T-cell (primary cell): ENCODE data around the gene TCEA3. TPM values are rescaled to one million over a fixed set of nuclear protein-coding genes. Genes with fewer than 3 reads are reported as not detected.
A peak's percentile ranks its signal among the peaks of the same experiment; 100 is the strongest.

Experiments
- ATAC-seq, 4 experiments: fragments of 200-7000 bp in 3 of 4; fragments of 150-1000 bp in 1 of 4; cut with Tn5 transposase; replicated peaks in 1 of 4; 1 replicate in 3 of 4; 2 replicates in 1 of 4; pipeline ENCODE4 v1.10.0; 2021; ENCODE audit warnings: moderate library complexity in 3 of 4, mild to moderate bottlenecking in 2 of 4, moderate number of reproducible peaks in 1 of 4
- CTCF ChIA-PET, 2 donors: fragments of 300-600 bp; sonication (Branson Sonifier 250); formaldehyde crosslinking; loops; one replicate each; lab custom pipeline; 2022; ENCODE audit warnings: antibody characterized with exemption in 2 of 2; lab: Charles Lee
- POLR2A ChIA-PET, 2 donors: fragments of 300-600 bp; sonication (Branson Sonifier 250); formaldehyde crosslinking; loops; one replicate each; lab custom pipeline; 2022; ENCODE audit warnings: antibody characterized with exemption in 2 of 2; lab: Charles Lee
- DNase-seq, 35 experiments: peaks; one replicate each; pipeline versions ENCODE4 v3.0.0 to v3.0.0-alpha.2; 2013 to 2023
- H3K27ac ChIP-seq: one replicate; pipeline ENCODE4 v1.5.1; 2013; ENCODE audit warnings: low read length
- H3K27me3 ChIP-seq, 2 experiments: replicated peaks in 1 of 2; 1 replicate in 1 of 2; 2 replicates in 1 of 2; pipeline versions ENCODE4 v1.6.1 to v1.7.0; 2013; ENCODE audit warnings: low read length in 1 of 2, mixed read lengths in 1 of 2; ENCODE audit not compliant: control insufficient read depth in 2 of 2, insufficient read depth in 2 of 2; ENCODE audit errors: extremely low read depth in 1 of 2
- H3K36me3 ChIP-seq, 2 donors: 1 replicate in 1 of 2; 2 replicates in 1 of 2; pipeline versions ENCODE4 v1.6.1 to v1.7.0; 2013; ENCODE audit warnings: low read length in 1 of 2; ENCODE audit not compliant: control insufficient read depth in 2 of 2, insufficient read depth in 1 of 2; ENCODE audit errors: extremely low read depth in 1 of 2
- H3K4me1 ChIP-seq, 2 experiments: 1 replicate in 1 of 2; 2 replicates in 1 of 2; pipeline versions ENCODE4 v1.6.1 to v1.7.0; 2013; ENCODE audit warnings: low read length in 2 of 2, mixed read lengths in 1 of 2; ENCODE audit not compliant: insufficient read depth in 2 of 2, control insufficient read depth in 1 of 2; ENCODE audit errors: extremely low read depth in 1 of 2
- H3K4me3 ChIP-seq, 2 donors: 1 replicate in 1 of 2; 2 replicates in 1 of 2; pipeline versions ENCODE4 v1.5.1 to v1.7.0; 2013; ENCODE audit warnings: mild to moderate bottlenecking in 2 of 2, low read length in 1 of 2, moderate library complexity in 1 of 2; ENCODE audit not compliant: control insufficient read depth in 1 of 2; ENCODE audit errors: extremely low read depth in 1 of 2
- H3K9me3 ChIP-seq: 2 replicates; pipeline ENCODE4 v1.7.0; 2013
- H3K27ac Mint-ChIP-seq, 2 donors: one replicate each; pipeline ENCODE4 v1.8.0; 2020 to 2021; ENCODE audit warnings: mild to moderate bottlenecking in 2 of 2, mixed read lengths in 2 of 2
- H3K27me3 Mint-ChIP-seq, 2 donors: one replicate each; pipeline ENCODE4 v1.8.0; 2021 to 2022; ENCODE audit warnings: mixed read lengths in 2 of 2
- H3K36me3 Mint-ChIP-seq: one replicate; pipeline ENCODE4 v1.8.0; 2021; ENCODE audit warnings: mixed read lengths
- H3K4me1 Mint-ChIP-seq, 3 donors: one replicate each; pipeline ENCODE4 v1.8.0; 2020 to 2022; ENCODE audit warnings: mixed read lengths in 3 of 3, mild to moderate bottlenecking in 1 of 3
- H3K4me3 Mint-ChIP-seq, 3 donors: one replicate each; pipeline ENCODE4 v1.8.0; 2020 to 2022; ENCODE audit warnings: mild to moderate bottlenecking in 3 of 3, mixed read lengths in 3 of 3, moderate library complexity in 3 of 3
- H3K9me3 Mint-ChIP-seq, 3 donors: one replicate each; pipeline ENCODE4 v1.8.0; 2020 to 2022; ENCODE audit warnings: mixed read lengths in 3 of 3
- WGBS: methylation state at CpG from one replicate; pipeline ENCODE4 v1.1.5; 2013; ENCODE audit warnings: missing lambda C conversion rate; ENCODE audit not compliant: insufficient coverage; 5-methylcytosine and 5-hydroxymethylcytosine counted together
- total RNA-seq, 35 experiments: library from RNA in 6 of 35; stranded (reverse) in 6 of 35; fragments of 120-200 nt in 1 of 35; gene quantifications; one replicate each; pipeline versions ENCODE4 v1.2.1 to v1.2.4 and lab custom pipeline; 2013 to 2026

The TCEA3 gene
- total RNA-seq, 5 donors from 2014 or later (not counting 1 experiment from before 2014, with no cell fraction given): 16.1 to 39.9 (median 32.4) TPM

DNA sequence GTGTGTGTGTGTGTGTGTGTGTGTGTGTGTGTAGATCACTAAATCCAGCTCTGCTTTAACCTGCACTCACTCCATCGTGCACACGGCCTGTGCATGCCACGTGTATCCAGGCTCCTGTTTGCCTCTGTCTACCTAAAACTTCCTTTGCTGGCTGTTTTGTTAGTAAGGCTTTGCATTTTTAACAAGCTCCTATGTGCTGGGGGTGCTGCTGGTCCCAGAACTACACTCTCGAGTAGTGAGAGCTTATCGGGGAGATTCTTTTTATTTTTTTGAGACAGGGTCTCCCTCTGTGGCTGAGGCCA lies 596 bp upstream of the TCEA3 start:
- no peaks in the 10 kb centered on the region for H3K9me3 Mint-ChIP-seq
- ChIA-PET CTCF (interaction anchor here in 1 of 2 donors (0.5 to 0.6 kb wide), 2 partner anchors 49 to 59 kb away, joined by 3 to 4 read pairs; no protein-coding TSS in a partner anchor), POLR2A (no interaction called here)
- peak overlapping the region in 1 of 2 donors; percentile 69 for H3K27ac Mint-ChIP-seq
- no peaks in the 10 kb centered on the region for H3K36me3 Mint-ChIP-seq
- Histone ChIP-seq H3K27ac (no peak overlapping the region), H3K27me3 (peaks cover 0 to 40% of the 10 kb centered on the region in 2 experiments), H3K4me3 (peak overlapping the region; percentile 39 to 57), H3K36me3 (no peaks in the 10 kb centered on the region), H3K4me1 (peaks cover 19 to 35% of the 10 kb centered on the region in 2 experiments), H3K9me3 (no peaks in the 10 kb centered on the region)
- H3K4me1 Mint-ChIP-seq: peaks cover 28 to 33% (median 30%) of the 10 kb centered on the region in 3 donors
- peak overlapping the region; percentile 83 to 87 (median 86) for H3K4me3 Mint-ChIP-seq
- ATAC-seq (no peak), DNase-seq (no peak)
- no CpG with 5 or more reads among the region's 5 CpGs for WGBS
- H3K27me3 Mint-ChIP-seq: peaks cover 0 to 6% of the 10 kb centered on the region in 2 donors

- peak in 1 of 4 experiments; percentile 14 for ATAC-seq
- CTCF ChIA-PET: interaction anchor here in 1 of 2 donors (1.0 kb wide), 1 partner anchor 61 kb away, joined by 4 read pairs; the partner anchor contains the start of gene ASAP3
- Mint-ChIP-seq H3K4me3 (peak overlapping the region; percentile 83 to 87 (median 86)), H3K4me1 (peaks cover 29 to 35% (median 31%) of the 10 kb centered on the region in 3 donors), H3K27ac (peak overlapping the region; percentile 70 to 93), H3K27me3 (peaks cover 0 to 6% of the 10 kb centered on the region in 2 donors), H3K36me3 (no peaks in the 10 kb centered on the region), H3K9me3 (no peaks in the 10 kb centered on the region)
- no peaks in the 10 kb centered on the region for H3K36me3 ChIP-seq
- no peaks in the 10 kb centered on the region for H3K9me3 ChIP-seq
- DNase-seq: peak in 8 of 35 experiments; percentile 1 to 21 (median 17)
- POLR2A ChIA-PET: interaction anchor here (0.5 to 0.6 kb wide), 2 partner anchors 312 to 970 kb away, joined by 3 read pairs; no protein-coding TSS in a partner anchor
- peak overlapping the region; percentile 57 to 72 for H3K4me3 ChIP-seq
- H3K27me3 ChIP-seq: peaks cover 0 to 40% of the 10 kb centered on the region in 2 experiments
- peaks cover 19 to 35% of the 10 kb centered on the region in 2 experiments for H3K4me1 ChIP-seq
- peak overlapping the region; percentile 55 for H3K27ac ChIP-seq
- 30% methylated on average over 39 of the region's 46 CpGs for WGBS
Observed at GRCh38 chr1:23423415-23424292, 894 bp downstream of the TCEA3 start.

GRCh38 chr1:23422941-23423340 lies 1.6 kb downstream of the TCEA3 start:
- H3K4me3 Mint-ChIP-seq: peak overlapping the region; percentile 83 to 87 (median 86)
- peak overlapping the region; percentile 5 to 72 for H3K4me3 ChIP-seq
- H3K9me3 ChIP-seq: no peaks in the 10 kb centered on the region
- H3K4me1 Mint-ChIP-seq: peaks cover 29 to 35% (median 31%) of the 10 kb centered on the region in 3 donors
- H3K4me1 ChIP-seq: peaks cover 19 to 35% of the 10 kb centered on the region in 2 experiments
- ChIA-PET POLR2A (no interaction called here), CTCF (no interaction called here)
- H3K27me3 ChIP-seq: peaks cover 0 to 40% of the 10 kb centered on the region in 2 experiments
- H3K27me3 Mint-ChIP-seq: peaks cover 0 to 6% of the 10 kb centered on the region in 2 donors
- peak in 1 of 4 experiments; percentile 35 for ATAC-seq
- WGBS: 78% methylated on average over 2 of the region's 6 CpGs
- peak in 4 of 35 experiments; percentile 1 to 28 (median 11) for DNase-seq
- H3K9me3 Mint-ChIP-seq: no peaks in the 10 kb centered on the region
- H3K36me3 ChIP-seq: no peaks in the 10 kb centered on the region
- peak overlapping the region; percentile 55 for H3K27ac ChIP-seq
- H3K36me3 Mint-ChIP-seq: no peaks in the 10 kb centered on the region
- peak overlapping the region; percentile 67 to 93 for H3K27ac Mint-ChIP-seq

DNA sequence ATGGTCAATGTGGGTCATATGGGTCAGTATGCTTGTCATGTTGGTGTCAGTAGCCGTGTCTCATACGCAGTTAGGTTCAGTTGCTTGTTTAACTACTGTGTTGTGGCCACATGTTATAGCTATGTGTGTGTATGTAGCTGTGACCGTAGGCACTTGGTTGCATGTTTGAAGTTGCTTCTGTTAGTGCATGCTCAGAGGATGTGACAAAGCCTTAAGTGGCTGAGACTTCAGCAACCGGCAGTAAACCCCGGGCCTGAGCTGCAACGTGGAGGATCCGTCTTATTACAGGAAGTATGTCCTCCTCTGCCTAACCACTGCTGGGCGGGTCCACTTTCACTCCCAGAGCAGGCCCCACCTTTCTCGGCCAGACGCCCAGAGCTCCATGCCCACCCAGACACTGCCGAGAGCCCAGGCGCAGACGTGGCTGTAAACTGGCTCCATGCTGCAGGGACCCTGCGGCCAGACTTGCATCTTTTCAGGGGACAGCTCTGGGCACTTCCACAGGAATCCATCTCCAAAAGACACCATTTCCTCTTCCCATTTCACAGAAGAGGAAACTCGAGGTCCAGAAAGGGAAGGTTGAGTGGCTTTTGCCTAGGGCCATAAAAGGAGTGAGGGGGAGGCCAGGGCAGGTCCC lies 2.2 kb downstream of the TCEA3 start:
- DNase-seq: peak; percentile 21 to 71 (median 48)
- Mint-ChIP-seq H3K4me1 (peaks cover 29 to 35% (median 31%) of the 10 kb centered on the region in 3 donors), H3K4me3 (peak overlapping the region; percentile 83 to 87 (median 86)), H3K36me3 (no peaks in the 10 kb centered on the region), H3K27me3 (peaks cover 0 to 6% of the 10 kb centered on the region in 2 donors), H3K27ac (peak overlapping the region; percentile 67 to 93), H3K9me3 (no peaks in the 10 kb centered on the region)
- 14% methylated on average over 13 of the region's 15 CpGs for WGBS
- H3K27me3 ChIP-seq: peaks cover 0 to 40% of the 10 kb centered on the region in 2 experiments
- H3K36me3 ChIP-seq: no peaks in the 10 kb centered on the region
- H3K4me1 ChIP-seq: peaks cover 19 to 35% of the 10 kb centered on the region in 2 experiments
- ChIA-PET POLR2A (interaction anchor here in 1 of 2 donors (0.5 kb wide), 1 partner anchor 589 kb away, joined by 10 read pairs; no protein-coding TSS in a partner anchor), CTCF (interaction anchor here in 1 of 2 donors (0.6 to 1.1 kb wide), 3 partner anchors 18 to 269 kb away, joined by 3 read pairs; partner anchors contain the start of gene RPL11)
- peak overlapping the region; percentile 5 to 72 for H3K4me3 ChIP-seq
- H3K27ac ChIP-seq: peak overlapping the region; percentile 55
- peak; percentile 77 to 89 (median 84) for ATAC-seq
- no peaks in the 10 kb centered on the region for H3K9me3 ChIP-seq

DNA sequence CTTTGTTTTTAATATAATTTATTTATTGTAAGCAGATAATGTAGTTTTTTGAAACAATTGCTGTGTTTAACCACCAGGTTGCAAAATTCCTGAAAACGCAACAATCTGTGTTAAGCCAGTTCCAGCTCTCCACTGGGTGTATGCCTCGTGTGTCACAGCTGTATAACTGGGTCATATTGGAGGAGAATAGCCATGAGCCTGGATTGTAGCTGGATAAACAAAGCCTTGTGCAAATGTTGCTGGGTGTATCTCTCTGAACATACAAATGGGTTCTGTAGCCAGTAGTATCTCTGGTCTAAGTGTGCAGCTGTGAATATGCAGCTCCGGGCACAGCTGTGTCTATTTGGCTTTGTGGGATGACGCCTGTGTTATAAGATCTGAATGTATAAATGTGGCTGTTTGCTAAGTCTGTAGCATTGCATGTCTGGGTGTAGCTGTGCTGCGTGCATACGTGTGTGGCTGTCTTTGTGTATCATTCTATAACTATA lies 2.8 kb downstream of the TCEA3 start:
- Mint-ChIP-seq H3K9me3 (no peaks in the 10 kb centered on the region), H3K27me3 (peaks cover 0 to 6% of the 10 kb centered on the region in 2 donors), H3K4me1 (peaks cover 29 to 35% (median 31%) of the 10 kb centered on the region in 3 donors), H3K36me3 (no peaks in the 10 kb centered on the region), H3K4me3 (peak overlapping the region in 1 of 3 donors; percentile 83), H3K27ac (peak overlapping the region; percentile 67 to 93)
- Histone ChIP-seq H3K27me3 (peaks cover 0 to 38% of the 10 kb centered on the region in 2 experiments), H3K4me1 (peaks cover 19 to 35% of the 10 kb centered on the region in 2 experiments), H3K36me3 (no peaks in the 10 kb centered on the region), H3K4me3 (no peak overlapping the region), H3K9me3 (no peaks in the 10 kb centered on the region), H3K27ac (peak overlapping the region; percentile 55)
- ATAC-seq (peak in 1 of 4 experiments; percentile 7), DNase-seq (no peak)
- ChIA-PET CTCF (interaction anchor here in 1 of 2 donors (0.6 to 1.1 kb wide), 3 partner anchors 18 to 270 kb away, joined by 3 read pairs; partner anchors contain the start of gene RPL11), POLR2A (no interaction called here)
- WGBS: 73% methylated on average over 6 of the region's 6 CpGs
